HG02642 (cell line): Measurements from ENCODE around the gene ATG2A.
"Not testable (repeated sequence)": the region's sequence is repeated elsewhere in the genome, so short reads cannot be mapped to it uniquely, and the experiment has no call there.

Experiments
- ATAC-seq: cut with Tn5 transposase; IDR thresholded peaks from one replicate; pipeline ENCODE4 v1.9.1; 2021; ENCODE audit warnings: mild to moderate bottlenecking; ENCODE audit not compliant: unreplicated experiment, poor library complexity

The ATG2A gene

GRCh38 chr11:64845776-64846129 lies 71.3 kb downstream of the ATG2A start:
- ATAC-seq: not testable (repeated sequence)

GRCh38 chr11:64845129-64845775 lies 71.8 kb downstream of the ATG2A start:
- ATAC-seq: no peak
